ENCODE measurements around the gene PHLDB2.

DNA sequence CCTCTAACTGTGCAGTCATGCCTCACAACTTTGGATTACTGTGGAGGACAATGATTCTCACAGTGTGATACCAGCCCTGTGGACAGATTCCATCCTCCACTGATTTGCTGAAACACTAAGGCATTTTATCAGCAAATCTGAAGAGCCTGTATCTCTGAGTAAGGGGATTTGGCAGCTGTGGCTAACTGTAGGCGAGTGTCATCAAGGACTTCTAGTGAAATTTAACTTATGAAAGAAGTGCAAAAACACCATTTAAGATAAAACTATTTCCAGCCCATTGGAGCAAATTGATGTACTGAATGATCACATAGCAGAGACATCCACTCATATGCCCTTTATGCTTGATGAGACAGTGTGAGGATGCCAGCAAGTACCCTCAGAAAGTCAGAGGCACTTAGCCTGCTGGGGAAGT, 161.6 kb downstream of the PHLDB2 start:
- TF ChIP-seq, protein P1, sequence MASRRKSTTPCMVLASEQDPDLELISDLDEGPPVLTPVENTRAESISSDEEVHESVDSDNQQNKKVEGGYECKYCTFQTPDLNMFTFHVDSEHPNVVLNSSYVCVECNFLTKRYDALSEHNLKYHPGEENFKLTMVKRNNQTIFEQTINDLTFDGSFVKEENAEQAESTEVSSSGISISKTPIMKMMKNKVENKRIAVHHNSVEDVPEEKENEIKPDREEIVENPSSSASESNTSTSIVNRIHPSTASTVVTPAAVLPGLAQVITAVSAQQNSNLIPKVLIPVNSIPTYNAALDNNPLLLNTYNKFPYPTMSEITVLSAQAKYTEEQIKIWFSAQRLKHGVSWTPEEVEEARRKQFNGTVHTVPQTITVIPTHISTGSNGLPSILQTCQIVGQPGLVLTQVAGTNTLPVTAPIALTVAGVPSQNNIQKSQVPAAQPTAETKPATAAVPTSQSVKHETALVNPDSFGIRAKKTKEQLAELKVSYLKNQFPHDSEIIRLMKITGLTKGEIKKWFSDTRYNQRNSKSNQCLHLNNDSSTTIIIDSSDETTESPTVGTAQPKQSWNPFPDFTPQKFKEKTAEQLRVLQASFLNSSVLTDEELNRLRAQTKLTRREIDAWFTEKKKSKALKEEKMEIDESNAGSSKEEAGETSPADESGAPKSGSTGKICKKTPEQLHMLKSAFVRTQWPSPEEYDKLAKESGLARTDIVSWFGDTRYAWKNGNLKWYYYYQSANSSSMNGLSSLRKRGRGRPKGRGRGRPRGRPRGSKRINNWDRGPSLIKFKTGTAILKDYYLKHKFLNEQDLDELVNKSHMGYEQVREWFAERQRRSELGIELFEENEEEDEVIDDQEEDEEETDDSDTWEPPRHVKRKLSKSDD (CRISPR knock-in tag; IDR thresholded peaks at IDR 0.05; ENCODE audit: low read depth) = no peak
- TF ChIP-seq, protein P2, sequence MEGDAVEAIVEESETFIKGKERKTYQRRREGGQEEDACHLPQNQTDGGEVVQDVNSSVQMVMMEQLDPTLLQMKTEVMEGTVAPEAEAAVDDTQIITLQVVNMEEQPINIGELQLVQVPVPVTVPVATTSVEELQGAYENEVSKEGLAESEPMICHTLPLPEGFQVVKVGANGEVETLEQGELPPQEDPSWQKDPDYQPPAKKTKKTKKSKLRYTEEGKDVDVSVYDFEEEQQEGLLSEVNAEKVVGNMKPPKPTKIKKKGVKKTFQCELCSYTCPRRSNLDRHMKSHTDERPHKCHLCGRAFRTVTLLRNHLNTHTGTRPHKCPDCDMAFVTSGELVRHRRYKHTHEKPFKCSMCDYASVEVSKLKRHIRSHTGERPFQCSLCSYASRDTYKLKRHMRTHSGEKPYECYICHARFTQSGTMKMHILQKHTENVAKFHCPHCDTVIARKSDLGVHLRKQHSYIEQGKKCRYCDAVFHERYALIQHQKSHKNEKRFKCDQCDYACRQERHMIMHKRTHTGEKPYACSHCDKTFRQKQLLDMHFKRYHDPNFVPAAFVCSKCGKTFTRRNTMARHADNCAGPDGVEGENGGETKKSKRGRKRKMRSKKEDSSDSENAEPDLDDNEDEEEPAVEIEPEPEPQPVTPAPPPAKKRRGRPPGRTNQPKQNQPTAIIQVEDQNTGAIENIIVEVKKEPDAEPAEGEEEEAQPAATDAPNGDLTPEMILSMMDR (CRISPR knock-in tag; IDR thresholded peaks at IDR 0.05) = no peak
- TF ChIP-seq ZNF558 (CRISPR knock-in tag; IDR thresholded peaks at IDR 0.05; ENCODE audit: borderline replicate concordance) (no peak), ATF7 (IDR thresholded peaks at IDR 0.05) (no peak), ATF7 (CRISPR knock-in tag; IDR thresholded peaks at IDR 0.05) (no peak), SIN3A (IDR thresholded peaks at IDR 0.05; ENCODE audit: borderline replicate concordance, low read depth, low read length) (no peak), ZNF138 (CRISPR knock-in tag; IDR thresholded peaks at IDR 0.05; ENCODE audit: low read depth) (no peak), JUN (CRISPR knock-in tag; IDR thresholded peaks at IDR 0.05) (no peak), ZNF24 (IDR thresholded peaks at IDR 0.05) (no peak)
- TF ChIP-seq, protein P3, sequence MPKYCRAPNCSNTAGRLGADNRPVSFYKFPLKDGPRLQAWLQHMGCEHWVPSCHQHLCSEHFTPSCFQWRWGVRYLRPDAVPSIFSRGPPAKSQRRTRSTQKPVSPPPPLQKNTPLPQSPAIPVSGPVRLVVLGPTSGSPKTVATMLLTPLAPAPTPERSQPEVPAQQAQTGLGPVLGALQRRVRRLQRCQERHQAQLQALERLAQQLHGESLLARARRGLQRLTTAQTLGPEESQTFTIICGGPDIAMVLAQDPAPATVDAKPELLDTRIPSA (CRISPR knock-in tag; IDR thresholded peaks at IDR 0.05; ENCODE audit: borderline replicate concordance) = no peak
- TF ChIP-seq, protein P4, sequence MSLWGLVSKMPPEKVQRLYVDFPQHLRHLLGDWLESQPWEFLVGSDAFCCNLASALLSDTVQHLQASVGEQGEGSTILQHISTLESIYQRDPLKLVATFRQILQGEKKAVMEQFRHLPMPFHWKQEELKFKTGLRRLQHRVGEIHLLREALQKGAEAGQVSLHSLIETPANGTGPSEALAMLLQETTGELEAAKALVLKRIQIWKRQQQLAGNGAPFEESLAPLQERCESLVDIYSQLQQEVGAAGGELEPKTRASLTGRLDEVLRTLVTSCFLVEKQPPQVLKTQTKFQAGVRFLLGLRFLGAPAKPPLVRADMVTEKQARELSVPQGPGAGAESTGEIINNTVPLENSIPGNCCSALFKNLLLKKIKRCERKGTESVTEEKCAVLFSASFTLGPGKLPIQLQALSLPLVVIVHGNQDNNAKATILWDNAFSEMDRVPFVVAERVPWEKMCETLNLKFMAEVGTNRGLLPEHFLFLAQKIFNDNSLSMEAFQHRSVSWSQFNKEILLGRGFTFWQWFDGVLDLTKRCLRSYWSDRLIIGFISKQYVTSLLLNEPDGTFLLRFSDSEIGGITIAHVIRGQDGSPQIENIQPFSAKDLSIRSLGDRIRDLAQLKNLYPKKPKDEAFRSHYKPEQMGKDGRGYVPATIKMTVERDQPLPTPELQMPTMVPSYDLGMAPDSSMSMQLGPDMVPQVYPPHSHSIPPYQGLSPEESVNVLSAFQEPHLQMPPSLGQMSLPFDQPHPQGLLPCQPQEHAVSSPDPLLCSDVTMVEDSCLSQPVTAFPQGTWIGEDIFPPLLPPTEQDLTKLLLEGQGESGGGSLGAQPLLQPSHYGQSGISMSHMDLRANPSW (CRISPR knock-in tag; IDR thresholded peaks at IDR 0.05; ENCODE audit: borderline replicate concordance) = no peak
